Liver (tissue), 3 donors: ENCODE measurements around the gene PGM5.

ENCODE experiments used
- EGR1 ChIP-seq, 2 donors: IDR thresholded peaks; 2 replicates each; pipeline ENCODE4 v1.6.1; 2016 to 2018; ENCODE audit warnings: antibody characterized with exemption in 2 of 2, low read depth in 2 of 2
- FOXA1 ChIP-seq: IDR thresholded peaks from 2 replicates; pipeline ENCODE4 v1.6.1; 2016; ENCODE audit warnings: antibody characterized with exemption
- FOXA2 ChIP-seq: IDR thresholded peaks from 2 replicates; pipeline ENCODE4 v1.6.1; 2016; ENCODE audit warnings: antibody characterized with exemption
- GABPA ChIP-seq, 2 donors: IDR thresholded peaks in 1 of 2; conservative IDR thresholded peaks in 1 of 2; 2 replicates each; pipeline ENCODE4 v1.6.1; 2016; ENCODE audit warnings: antibody characterized with exemption in 2 of 2, mild to moderate bottlenecking in 1 of 2, moderate library complexity in 1 of 2
- HNF4G ChIP-seq: IDR thresholded peaks from 2 replicates; pipeline ENCODE4 v1.6.1; 2016; ENCODE audit warnings: antibody characterized with exemption
- JUND ChIP-seq, 2 donors: IDR thresholded peaks; 2 replicates each; pipeline ENCODE4 v1.6.1; 2016; ENCODE audit warnings: antibody characterized with exemption in 2 of 2
- RAD21 ChIP-seq, 2 donors: IDR thresholded peaks; 2 replicates each; pipeline ENCODE4 v1.6.1; 2016; ENCODE audit warnings: antibody characterized with exemption in 2 of 2, mild to moderate bottlenecking in 2 of 2
- SP1 ChIP-seq: IDR thresholded peaks from 2 replicates; pipeline ENCODE4 v1.6.1; 2018; ENCODE audit warnings: antibody characterized with exemption, mild to moderate bottlenecking
- TAF1 ChIP-seq: conservative IDR thresholded peaks from 2 replicates; pipeline ENCODE4 v1.6.1; 2016; ENCODE audit warnings: antibody characterized with exemption, mild to moderate bottlenecking
- YY1 ChIP-seq: IDR thresholded peaks from 2 replicates; pipeline ENCODE4 v1.6.1; 2016; ENCODE audit warnings: antibody characterized with exemption, mild to moderate bottlenecking
- ZBTB33 ChIP-seq: IDR thresholded peaks from 2 replicates; pipeline ENCODE4 v1.6.1; 2016; ENCODE audit warnings: antibody characterized with exemption
- TF ChIP-seq, protein P1 (sequence below): fragments of 150-350 bp; IDR thresholded peaks from 2 replicates; pipeline ENCODE4 v1.5.1; 2017; ENCODE audit warnings: improper control_type of control experiment, low read depth, low read length; ENCODE audit not compliant: missing input control
- TF ChIP-seq, protein P2 (sequence below): IDR thresholded peaks from 2 replicates; pipeline ENCODE4 v1.6.1; 2016; ENCODE audit warnings: antibody characterized with exemption
- TF ChIP-seq, protein P3 (sequence below): IDR thresholded peaks from 2 replicates; pipeline ENCODE4 v1.6.1; 2016; ENCODE audit warnings: antibody characterized with exemption, mild to moderate bottlenecking
- donor health status: healthy.
- donor health status: healthy.

GRCh38 chr9:68547417-68547816 lies 191.0 kb downstream of the PGM5 start:
- TF ChIP-seq EGR1 (IDR thresholded peaks at IDR 0.05; ENCODE audit: low read depth in 2 of 2): no peak
- TF ChIP-seq, protein P1, sequence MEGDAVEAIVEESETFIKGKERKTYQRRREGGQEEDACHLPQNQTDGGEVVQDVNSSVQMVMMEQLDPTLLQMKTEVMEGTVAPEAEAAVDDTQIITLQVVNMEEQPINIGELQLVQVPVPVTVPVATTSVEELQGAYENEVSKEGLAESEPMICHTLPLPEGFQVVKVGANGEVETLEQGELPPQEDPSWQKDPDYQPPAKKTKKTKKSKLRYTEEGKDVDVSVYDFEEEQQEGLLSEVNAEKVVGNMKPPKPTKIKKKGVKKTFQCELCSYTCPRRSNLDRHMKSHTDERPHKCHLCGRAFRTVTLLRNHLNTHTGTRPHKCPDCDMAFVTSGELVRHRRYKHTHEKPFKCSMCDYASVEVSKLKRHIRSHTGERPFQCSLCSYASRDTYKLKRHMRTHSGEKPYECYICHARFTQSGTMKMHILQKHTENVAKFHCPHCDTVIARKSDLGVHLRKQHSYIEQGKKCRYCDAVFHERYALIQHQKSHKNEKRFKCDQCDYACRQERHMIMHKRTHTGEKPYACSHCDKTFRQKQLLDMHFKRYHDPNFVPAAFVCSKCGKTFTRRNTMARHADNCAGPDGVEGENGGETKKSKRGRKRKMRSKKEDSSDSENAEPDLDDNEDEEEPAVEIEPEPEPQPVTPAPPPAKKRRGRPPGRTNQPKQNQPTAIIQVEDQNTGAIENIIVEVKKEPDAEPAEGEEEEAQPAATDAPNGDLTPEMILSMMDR: no peak
- TF ChIP-seq TAF1: no peak
- TF ChIP-seq, protein P2, sequence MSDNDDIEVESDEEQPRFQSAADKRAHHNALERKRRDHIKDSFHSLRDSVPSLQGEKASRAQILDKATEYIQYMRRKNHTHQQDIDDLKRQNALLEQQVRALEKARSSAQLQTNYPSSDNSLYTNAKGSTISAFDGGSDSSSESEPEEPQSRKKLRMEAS: no peak
- no peak for TF ChIP-seq SP1
- no peak for TF ChIP-seq GABPA (IDR thresholded peaks at IDR 0.05 in 1 of 2, conservative IDR thresholded peaks at IDR 0.05 in 1 of 2)
- TF ChIP-seq JUND (IDR thresholded peaks at IDR 0.05): no peak
- TF ChIP-seq RAD21 (IDR thresholded peaks at IDR 0.05): no peak
- no peak for TF ChIP-seq HNF4G
- TF ChIP-seq, protein P3, sequence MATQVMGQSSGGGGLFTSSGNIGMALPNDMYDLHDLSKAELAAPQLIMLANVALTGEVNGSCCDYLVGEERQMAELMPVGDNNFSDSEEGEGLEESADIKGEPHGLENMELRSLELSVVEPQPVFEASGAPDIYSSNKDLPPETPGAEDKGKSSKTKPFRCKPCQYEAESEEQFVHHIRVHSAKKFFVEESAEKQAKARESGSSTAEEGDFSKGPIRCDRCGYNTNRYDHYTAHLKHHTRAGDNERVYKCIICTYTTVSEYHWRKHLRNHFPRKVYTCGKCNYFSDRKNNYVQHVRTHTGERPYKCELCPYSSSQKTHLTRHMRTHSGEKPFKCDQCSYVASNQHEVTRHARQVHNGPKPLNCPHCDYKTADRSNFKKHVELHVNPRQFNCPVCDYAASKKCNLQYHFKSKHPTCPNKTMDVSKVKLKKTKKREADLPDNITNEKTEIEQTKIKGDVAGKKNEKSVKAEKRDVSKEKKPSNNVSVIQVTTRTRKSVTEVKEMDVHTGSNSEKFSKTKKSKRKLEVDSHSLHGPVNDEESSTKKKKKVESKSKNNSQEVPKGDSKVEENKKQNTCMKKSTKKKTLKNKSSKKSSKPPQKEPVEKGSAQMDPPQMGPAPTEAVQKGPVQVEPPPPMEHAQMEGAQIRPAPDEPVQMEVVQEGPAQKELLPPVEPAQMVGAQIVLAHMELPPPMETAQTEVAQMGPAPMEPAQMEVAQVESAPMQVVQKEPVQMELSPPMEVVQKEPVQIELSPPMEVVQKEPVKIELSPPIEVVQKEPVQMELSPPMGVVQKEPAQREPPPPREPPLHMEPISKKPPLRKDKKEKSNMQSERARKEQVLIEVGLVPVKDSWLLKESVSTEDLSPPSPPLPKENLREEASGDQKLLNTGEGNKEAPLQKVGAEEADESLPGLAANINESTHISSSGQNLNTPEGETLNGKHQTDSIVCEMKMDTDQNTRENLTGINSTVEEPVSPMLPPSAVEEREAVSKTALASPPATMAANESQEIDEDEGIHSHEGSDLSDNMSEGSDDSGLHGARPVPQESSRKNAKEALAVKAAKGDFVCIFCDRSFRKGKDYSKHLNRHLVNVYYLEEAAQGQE: no peak
- no peak for TF ChIP-seq FOXA2
- no peak for TF ChIP-seq YY1
- TF ChIP-seq FOXA1: no peak
- no peak for TF ChIP-seq ZBTB33
